ENCODE data around the gene NRIP1. TPM values are rescaled to one million over a fixed set of nuclear protein-coding genes. Genes with fewer than 3 reads are reported as not detected.

The NRIP1 gene
- total RNA-seq, 1 donor from 2014 or later, result 59.1 TPM

GRCh38 chr21:15028186-15028585, 36.6 kb downstream of the NRIP1 start:
- H3K4me3 ChIP-seq, result no peak overlapping the region
- H3K79me2 ChIP-seq (ENCODE audit: low read depth), result peaks cover 78% of the 10 kb centered on the region
- peaks cover 47% of the 10 kb centered on the region for H3K9me3 Mint-ChIP-seq

GRCh38 chr21:15027056-15027455, 37.7 kb downstream of the NRIP1 start:
- no peak overlapping the region for H3K4me3 ChIP-seq
- H3F3A ChIP-seq (ENCODE audit: low read depth), result no peaks in the 10 kb centered on the region
- Mint-ChIP-seq H3K4me3 (no peak overlapping the region), H3K27me3 (ENCODE audit: insufficient read depth, low read depth) (peaks cover 2% of the 10 kb centered on the region), H3K36me3 (peaks cover 67% of the 10 kb centered on the region), H3K9me3 (peaks cover 44% of the 10 kb centered on the region), H3K27ac (no peak overlapping the region), H3K4me1 (no peaks in the 10 kb centered on the region)
- no peak for TF ChIP-seq EZH2 (IDR thresholded peaks at IDR 0.05)
- no peak for TF ChIP-seq CTCF (IDR thresholded peaks at IDR 0.05)
- no peak for TF ChIP-seq EZH2phosphoT487 (IDR thresholded peaks at IDR 0.05)
- H3K27me3 ChIP-seq, result no peaks in the 10 kb centered on the region
- H2AFZ ChIP-seq (replicated peaks), result no peak overlapping the region
- DNase-seq (ENCODE audit: low spot score), result no peak
- H3K4me1 ChIP-seq, result peaks cover 12% of the 10 kb centered on the region
- peaks cover 72% of the 10 kb centered on the region for H4K20me1 ChIP-seq (ENCODE audit: low read depth)
- no peaks in the 10 kb centered on the region for H3K36me3 ChIP-seq
- no peak overlapping the region for H3K9ac ChIP-seq
- H3K79me2 ChIP-seq (ENCODE audit: low read depth), result peaks cover 78% of the 10 kb centered on the region
- no peak overlapping the region for H3K27ac ChIP-seq
- no peaks in the 10 kb centered on the region for H3K9me3 ChIP-seq (ENCODE audit: low read depth)
- no peak overlapping the region for H3K4me2 ChIP-seq

More at GRCh38 chr21:15028186-15028585, 36.6 kb downstream of the NRIP1 start:
- DNase-seq (ENCODE audit: low spot score), result no peak
- TF ChIP-seq CTCF (IDR thresholded peaks at IDR 0.05), result no peak
- TF ChIP-seq EZH2 (IDR thresholded peaks at IDR 0.05), result no peak
- no peak for TF ChIP-seq EZH2phosphoT487 (IDR thresholded peaks at IDR 0.05)
- no peak overlapping the region for H3K9ac ChIP-seq
- Mint-ChIP-seq H3K4me1 (no peaks in the 10 kb centered on the region), H3K36me3 (peaks cover 64% of the 10 kb centered on the region), H3K27ac (no peak overlapping the region), H3K27me3 (ENCODE audit: insufficient read depth, low read depth) (peaks cover 2% of the 10 kb centered on the region), H3K4me3 (no peak overlapping the region)
- H3K4me1 ChIP-seq, result peaks cover 12% of the 10 kb centered on the region
- no peaks in the 10 kb centered on the region for H3K9me3 ChIP-seq (ENCODE audit: low read depth)
- H3K36me3 ChIP-seq, result no peaks in the 10 kb centered on the region
- no peak overlapping the region for H3K27ac ChIP-seq
- no peak overlapping the region for H3K4me2 ChIP-seq
- peaks cover 61% of the 10 kb centered on the region for H4K20me1 ChIP-seq (ENCODE audit: low read depth)
- no peaks in the 10 kb centered on the region for H3F3A ChIP-seq (ENCODE audit: low read depth)
- H3K27me3 ChIP-seq, result no peaks in the 10 kb centered on the region
- H2AFZ ChIP-seq (replicated peaks), result no peak overlapping the region

- Mint-ChIP-seq H3K27ac (no peak overlapping the region), H3K27me3 (ENCODE audit: insufficient read depth, low read depth) (no peaks in the 10 kb centered on the region), H3K9me3 (peaks cover 45% of the 10 kb centered on the region), H3K36me3 (peaks cover 69% of the 10 kb centered on the region), H3K4me3 (no peak overlapping the region), H3K4me1 (no peaks in the 10 kb centered on the region)
- H3K4me3 ChIP-seq, result no peak overlapping the region
- H4K20me1 ChIP-seq (ENCODE audit: low read depth), result peaks cover 79% of the 10 kb centered on the region
- H3K27ac ChIP-seq, result no peak overlapping the region
- peaks cover 82% of the 10 kb centered on the region for H3K79me2 ChIP-seq (ENCODE audit: low read depth)
- peaks cover 12% of the 10 kb centered on the region for H3K4me1 ChIP-seq
- no peak overlapping the region for H3K4me2 ChIP-seq
- H2AFZ ChIP-seq (replicated peaks), result no peak overlapping the region
- DNase-seq (ENCODE audit: low spot score), result no peak
- H3K36me3 ChIP-seq, result no peaks in the 10 kb centered on the region
- H3K9ac ChIP-seq, result no peak overlapping the region
- TF ChIP-seq EZH2 (IDR thresholded peaks at IDR 0.05) (no peak), CTCF (IDR thresholded peaks at IDR 0.05) (no peak), EZH2phosphoT487 (IDR thresholded peaks at IDR 0.05) (no peak)
- H3K27me3 ChIP-seq, result no peaks in the 10 kb centered on the region
- H3F3A ChIP-seq (ENCODE audit: low read depth), result no peaks in the 10 kb centered on the region
- H3K9me3 ChIP-seq (ENCODE audit: low read depth), result no peaks in the 10 kb centered on the region
These were observed 38.4 kb downstream of the NRIP1 start for GRCh38 chr21:15026370-15026769.
